Measurements from ENCODE around the gene RHOT2.

The RHOT2 gene

DNA sequence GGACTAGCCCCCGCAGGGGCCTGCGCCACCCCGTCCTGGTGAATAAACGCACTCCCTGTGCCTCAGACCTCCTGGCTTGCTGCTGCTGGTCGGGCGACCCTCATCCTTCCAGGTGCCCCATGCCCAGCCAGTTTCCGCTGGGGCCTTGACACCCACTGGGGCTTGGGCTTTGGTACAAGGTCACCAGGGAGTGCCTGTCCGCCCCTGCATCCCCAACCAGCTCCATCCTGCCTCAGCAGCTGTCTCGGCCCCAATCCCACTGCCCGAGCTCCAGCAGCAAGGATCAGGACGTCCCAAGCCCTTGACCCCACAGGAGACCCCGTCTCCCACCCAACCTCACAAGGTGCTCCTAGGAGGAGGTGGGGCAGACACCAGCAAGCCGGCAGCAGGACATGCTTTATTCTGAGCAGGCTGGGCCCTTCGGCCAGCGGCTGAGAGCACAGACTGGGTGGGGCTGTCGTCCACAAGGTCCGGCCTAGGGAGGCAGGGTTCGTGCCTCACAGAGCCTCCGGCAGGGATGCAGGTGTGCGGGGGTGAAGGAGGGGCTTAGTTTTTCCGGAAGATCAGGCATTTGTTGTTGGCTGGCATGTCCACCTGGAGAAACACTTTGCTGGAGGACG is 33.8 kb upstream of the RHOT2 start:
- H3K4me3 ChIP-seq (ENCODE audit: low read depth, low read length): no peak overlapping the region
- DNase-seq (ENCODE audit: low read depth): no peak
- TF ChIP-seq MYC (IDR thresholded peaks at IDR 0.05; ENCODE audit: low read depth, low read length) (no peak), POLR2A (IDR thresholded peaks at IDR 0.05; ENCODE audit: extremely low read depth, insufficient read length) (no peak)

GRCh38 chr16:634996-635395 is 32.9 kb upstream of the RHOT2 start:
- no peak for DNase-seq (ENCODE audit: low read depth)
- TF ChIP-seq MAX (IDR thresholded peaks at IDR 0.05; ENCODE audit: low read depth, low read length) (no peak), MYC (IDR thresholded peaks at IDR 0.05; ENCODE audit: low read depth, low read length) (no peak), POLR2A (IDR thresholded peaks at IDR 0.05; ENCODE audit: extremely low read depth, insufficient read length) (no peak)
- TF ChIP-seq, protein P1, sequence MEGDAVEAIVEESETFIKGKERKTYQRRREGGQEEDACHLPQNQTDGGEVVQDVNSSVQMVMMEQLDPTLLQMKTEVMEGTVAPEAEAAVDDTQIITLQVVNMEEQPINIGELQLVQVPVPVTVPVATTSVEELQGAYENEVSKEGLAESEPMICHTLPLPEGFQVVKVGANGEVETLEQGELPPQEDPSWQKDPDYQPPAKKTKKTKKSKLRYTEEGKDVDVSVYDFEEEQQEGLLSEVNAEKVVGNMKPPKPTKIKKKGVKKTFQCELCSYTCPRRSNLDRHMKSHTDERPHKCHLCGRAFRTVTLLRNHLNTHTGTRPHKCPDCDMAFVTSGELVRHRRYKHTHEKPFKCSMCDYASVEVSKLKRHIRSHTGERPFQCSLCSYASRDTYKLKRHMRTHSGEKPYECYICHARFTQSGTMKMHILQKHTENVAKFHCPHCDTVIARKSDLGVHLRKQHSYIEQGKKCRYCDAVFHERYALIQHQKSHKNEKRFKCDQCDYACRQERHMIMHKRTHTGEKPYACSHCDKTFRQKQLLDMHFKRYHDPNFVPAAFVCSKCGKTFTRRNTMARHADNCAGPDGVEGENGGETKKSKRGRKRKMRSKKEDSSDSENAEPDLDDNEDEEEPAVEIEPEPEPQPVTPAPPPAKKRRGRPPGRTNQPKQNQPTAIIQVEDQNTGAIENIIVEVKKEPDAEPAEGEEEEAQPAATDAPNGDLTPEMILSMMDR (IDR thresholded peaks at IDR 0.05; ENCODE audit: low read depth, low read length): no peak
- peak overlapping the region; percentile 64 for H3K4me3 ChIP-seq (ENCODE audit: low read depth, low read length)

DNA sequence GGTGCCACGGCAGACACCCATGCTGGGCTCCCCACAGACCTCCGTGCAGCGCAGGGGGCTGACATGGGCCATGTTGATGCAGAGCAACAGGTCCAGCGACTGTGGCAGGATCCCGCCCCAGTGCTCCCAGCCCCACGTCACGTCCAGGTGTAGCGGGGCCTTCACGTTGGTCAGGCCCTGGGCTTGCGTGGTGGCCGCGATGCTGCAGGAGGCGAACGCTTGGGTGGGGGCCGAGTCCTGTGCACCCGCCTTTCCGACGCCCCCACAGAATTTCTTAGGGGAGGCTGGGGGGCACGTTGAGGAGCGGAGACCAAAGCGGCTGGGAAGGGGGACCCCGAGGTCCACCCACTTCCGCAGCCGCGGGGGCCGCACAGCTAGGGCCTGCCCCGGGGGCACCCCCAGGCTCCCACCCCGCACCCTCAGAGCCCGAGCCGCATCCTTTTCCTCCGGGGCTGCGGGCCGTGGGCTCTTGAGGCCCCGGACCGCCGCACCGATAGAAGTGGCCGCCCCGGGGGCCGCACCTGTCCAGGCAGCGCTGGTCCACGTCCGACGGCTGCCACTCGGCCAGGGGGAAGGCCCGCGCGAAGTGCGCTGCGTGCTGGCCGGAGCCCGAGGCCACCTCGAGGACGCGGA is 32.2 kb upstream of the RHOT2 start:
- TF ChIP-seq, protein P1 (IDR thresholded peaks at IDR 0.05; ENCODE audit: low read depth, low read length): no peak
- no peak for TF ChIP-seq MYC (IDR thresholded peaks at IDR 0.05; ENCODE audit: low read depth, low read length)
- TF ChIP-seq MAX (IDR thresholded peaks at IDR 0.05; ENCODE audit: low read depth, low read length): no peak
- TF ChIP-seq POLR2A (IDR thresholded peaks at IDR 0.05; ENCODE audit: extremely low read depth, insufficient read length): no peak
- peak; percentile 24 for DNase-seq (ENCODE audit: low read depth)
- peak overlapping the region; percentile 64 for H3K4me3 ChIP-seq (ENCODE audit: low read depth, low read length)

DNA sequence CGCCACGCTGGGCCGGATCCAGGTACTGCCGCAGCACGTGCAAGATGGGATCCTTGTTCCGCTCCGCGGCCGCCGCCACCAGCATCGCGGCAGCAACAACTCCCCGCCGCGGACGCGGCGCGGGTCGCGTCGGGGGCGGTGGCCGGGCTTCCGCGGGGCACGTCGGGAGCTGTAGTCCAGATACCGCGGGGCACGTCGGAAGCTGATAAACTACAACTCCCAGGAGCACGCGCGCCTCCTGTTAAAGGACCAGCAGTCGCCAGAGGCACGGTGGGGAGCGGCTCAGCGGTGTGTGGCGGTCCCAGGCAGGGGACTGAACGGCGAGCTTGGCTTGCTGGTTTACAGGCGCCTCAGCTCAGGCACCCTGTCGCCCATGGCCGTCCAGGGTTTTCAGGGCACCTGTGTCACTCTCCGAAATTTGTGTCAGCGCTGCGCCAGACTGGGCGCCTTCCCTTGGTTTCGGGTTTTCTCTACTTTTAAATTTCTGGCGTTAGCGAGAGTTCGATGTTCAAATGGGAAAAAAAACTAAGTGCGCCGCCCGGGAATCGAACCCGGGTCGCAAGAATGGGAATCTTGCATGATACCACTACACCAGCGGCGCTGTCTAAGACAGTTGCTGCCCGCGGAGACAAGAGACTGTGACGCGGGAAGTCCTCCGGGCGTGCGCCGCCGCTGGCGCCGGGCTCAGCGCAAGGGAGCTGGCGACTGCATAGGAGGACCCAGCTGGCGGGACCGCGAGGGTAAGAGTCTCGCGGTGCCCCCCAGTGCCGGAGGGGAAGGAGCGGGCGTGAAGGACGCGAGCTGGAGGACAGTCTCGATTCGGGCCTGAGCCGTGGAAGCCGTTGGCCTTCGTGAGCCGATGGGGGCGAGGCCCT is 31.5 kb upstream of the RHOT2 start, which contains the start of gene METTL26:
Gene METTL26, minus strand, starts transcription at position 100 of the 875 bp plus-strand sequence. Its CDS starts 15 bp downstream, at position 85.
- peak; percentile 98 for TF ChIP-seq MYC (IDR thresholded peaks at IDR 0.05; ENCODE audit: low read depth, low read length)
- TF ChIP-seq MAX (IDR thresholded peaks at IDR 0.05; ENCODE audit: low read depth, low read length): peak; percentile 89
- TF ChIP-seq, protein P1 (IDR thresholded peaks at IDR 0.05; ENCODE audit: low read depth, low read length): no peak
- TF ChIP-seq POLR2A (IDR thresholded peaks at IDR 0.05; ENCODE audit: extremely low read depth, insufficient read length): peak; percentile 75

DNA sequence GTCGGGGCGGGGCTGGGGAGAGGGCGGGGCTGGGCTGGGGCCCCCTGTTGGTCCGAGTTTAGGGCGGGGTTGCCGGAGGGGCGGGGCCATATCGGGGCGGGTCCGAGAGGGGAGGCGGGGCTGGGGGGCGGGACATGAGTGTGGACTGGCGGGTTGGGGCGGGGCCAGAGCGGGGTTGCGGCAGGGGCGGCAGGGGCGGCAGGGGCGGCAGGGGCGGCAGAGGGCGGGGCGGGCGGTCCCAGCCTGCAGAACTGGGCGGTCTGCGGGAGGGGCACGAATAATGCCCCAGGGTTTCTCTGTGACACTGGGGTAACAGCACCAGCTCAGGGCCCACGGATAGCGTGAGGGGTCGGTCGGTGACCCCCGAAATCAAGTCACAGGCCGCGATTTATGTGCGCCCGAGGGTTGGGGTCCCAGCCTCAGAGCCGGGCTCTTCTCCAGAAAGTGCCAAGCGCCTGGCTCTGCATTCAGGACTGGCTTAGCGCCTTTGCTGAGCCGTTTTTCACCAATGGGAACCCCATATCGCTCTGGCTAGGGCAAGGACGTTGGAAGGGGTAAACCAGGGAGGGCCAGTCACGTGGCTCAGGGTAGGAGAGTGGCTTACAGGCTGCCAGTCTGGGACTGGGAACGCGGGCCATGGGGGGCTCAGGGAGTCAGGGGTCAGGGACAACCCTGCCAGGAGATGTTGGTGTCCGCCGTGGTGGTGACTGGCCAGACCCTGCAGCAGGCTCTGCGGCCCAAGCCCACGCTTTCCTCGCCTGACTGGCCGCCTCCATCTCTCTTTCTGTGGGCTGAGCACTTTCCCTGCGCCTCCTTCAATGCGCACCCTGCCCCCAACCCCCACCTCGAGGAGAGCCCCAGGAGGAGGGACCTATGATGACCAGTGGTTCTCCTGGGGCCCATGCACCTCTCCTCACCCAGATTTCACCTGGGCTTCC is 30.6 kb upstream of the RHOT2 start:
- DNase-seq (ENCODE audit: low read depth): peak; percentile 83
- TF ChIP-seq POLR2A (IDR thresholded peaks at IDR 0.05; ENCODE audit: extremely low read depth, insufficient read length): no peak

More for the DNA sequence above, 31.5 kb upstream of the RHOT2 start, which contains the start of gene METTL26:
- peak; percentile 92 for DNase-seq (ENCODE audit: low read depth)
- H3K4me3 ChIP-seq (ENCODE audit: low read depth, low read length): peak within 1 kb of the TSS; percentile 64

GRCh38 chr16:638034-638543 is 29.8 kb upstream of the RHOT2 start:
- no peak for TF ChIP-seq MYC (IDR thresholded peaks at IDR 0.05; ENCODE audit: low read depth, low read length)
- TF ChIP-seq POLR2A (IDR thresholded peaks at IDR 0.05; ENCODE audit: extremely low read depth, insufficient read length): no peak
- TF ChIP-seq MAX (IDR thresholded peaks at IDR 0.05; ENCODE audit: low read depth, low read length): no peak
- TF ChIP-seq, protein P1 (IDR thresholded peaks at IDR 0.05; ENCODE audit: low read depth, low read length): no peak
- H3K4me3 ChIP-seq (ENCODE audit: low read depth, low read length): no peak overlapping the region
- no peak for DNase-seq (ENCODE audit: low read depth)

More for the DNA sequence above, 30.6 kb upstream of the RHOT2 start:
- peak overlapping the region; percentile 59 for H3K4me3 ChIP-seq (ENCODE audit: low read depth, low read length)

Measured in NB4 (cell line).